OCI-LY1 (cell line): ENCODE measurements around the gene PLA2G15.

Experiments
- H2AFZ ChIP-seq: fragments of 200-600 bp; sonication (generic), shearing (Covaris generic); 2 replicates; pipeline ENCODE4 v1.6.0; 2014; ENCODE audit warnings: antibody characterized with exemption, mild to moderate bottlenecking, low read length
- H3F3A ChIP-seq: fragments of 200-600 bp; sonication (generic), shearing (Covaris generic); 2 replicates; pipeline ENCODE4 v1.6.0; 2014; ENCODE audit warnings: mild to moderate bottlenecking, antibody characterized with exemption, low read length, moderate library complexity; ENCODE audit not compliant: insufficient read depth
- H3K27ac ChIP-seq: fragments of 200-600 bp; sonication (generic); 2 replicates; pipeline ENCODE4 v1.5.1; 2014; ENCODE audit warnings: low read length, mixed run types, mild to moderate bottlenecking, low read depth; ENCODE audit not compliant: poor library complexity, severe bottlenecking
- H3K27me3 ChIP-seq: fragments of 200-600 bp; sonication (generic); 2 replicates; pipeline ENCODE4 v1.6.0; 2014; ENCODE audit warnings: antibody characterized with exemption, mild to moderate bottlenecking, low read length, moderate library complexity; ENCODE audit not compliant: insufficient read depth
- H3K36me3 ChIP-seq: fragments of 200-600 bp; sonication (generic); 2 replicates; pipeline ENCODE4 v1.6.1; 2014; ENCODE audit warnings: mild to moderate bottlenecking, antibody characterized with exemption, low read length, moderate library complexity, mixed read lengths; ENCODE audit not compliant: insufficient read depth
- H3K4me1 ChIP-seq: fragments of 200-600 bp; sonication (generic); 2 replicates; pipeline ENCODE4 v1.5.1; 2014; ENCODE audit warnings: mild to moderate bottlenecking, low read length, moderate library complexity; ENCODE audit not compliant: insufficient read depth, severe bottlenecking
- H3K4me2 ChIP-seq: fragments of 200-600 bp; sonication (generic), shearing (Covaris generic); 2 replicates; pipeline ENCODE4 v1.6.1; 2014; ENCODE audit warnings: low read length
- H3K4me3 ChIP-seq: fragments of 200-600 bp; sonication (generic); 2 replicates; pipeline ENCODE4 v1.5.1; 2014; ENCODE audit warnings: low read length, low read depth, mild to moderate bottlenecking, mixed read lengths; ENCODE audit not compliant: poor library complexity, severe bottlenecking
- H3K79me2 ChIP-seq: fragments of 200-600 bp; shearing (Covaris generic); 2 replicates; pipeline ENCODE4 v1.6.1; 2016; ENCODE audit warnings: mixed run types, low read length, mixed read lengths; ENCODE audit not compliant: insufficient read depth
- H3K9ac ChIP-seq: fragments of 200-600 bp; sonication (generic), shearing (Covaris generic); 2 replicates; pipeline ENCODE4 v1.6.1; 2014; ENCODE audit warnings: mild to moderate bottlenecking, low read length, mixed read lengths
- H3K9me2 ChIP-seq: fragments of 200-600 bp; sonication (generic), shearing (Covaris generic); 2 replicates; pipeline ENCODE4 v1.6.1; 2014; ENCODE audit warnings: low read depth, mild to moderate bottlenecking, low read length, mixed read lengths
- H3K9me3 ChIP-seq: fragments of 200-600 bp; shearing (Covaris generic); 2 replicates; pipeline ENCODE4 v1.6.1; 2014; ENCODE audit warnings: low read length, mixed read lengths
- H4K20me1 ChIP-seq: fragments of 200-600 bp; sonication (generic), shearing (Covaris generic); 2 replicates; pipeline ENCODE4 v1.6.0; 2016; ENCODE audit warnings: mild to moderate bottlenecking, low read length; ENCODE audit not compliant: insufficient read depth
- EZH2 ChIP-seq: fragments of 200-600 bp; sonication (generic), shearing (Covaris generic); IDR thresholded peaks from 2 replicates; pipeline ENCODE4 v1.8.0; 2017; ENCODE audit warnings: borderline replicate concordance, mixed run types, mild to moderate bottlenecking, antibody characterized with exemption, low read length, moderate library complexity, mixed read lengths
- TF ChIP-seq, protein P1 (sequence below): fragments of 200-600 bp; sonication (generic), shearing (Covaris generic); IDR thresholded peaks from 2 replicates; pipeline ENCODE4 v1.5.1; 2017; ENCODE audit warnings: mild to moderate bottlenecking, antibody characterized with exemption, low read length, moderate library complexity, mixed read lengths

The PLA2G15 gene

GRCh38 chr16:68237243-68238028, 7.7 kb upstream of the PLA2G15 start:
- no peak overlapping the region for H2AFZ ChIP-seq
- no peaks in the 10 kb centered on the region for H4K20me1 ChIP-seq
- peaks cover 36% of the 10 kb centered on the region for H3K4me1 ChIP-seq
- H3K9me3 ChIP-seq = no peaks in the 10 kb centered on the region
- H3K9ac ChIP-seq = peak overlapping the region; percentile 81
- no peaks in the 10 kb centered on the region for H3K36me3 ChIP-seq
- no peaks in the 10 kb centered on the region for H3K27me3 ChIP-seq
- H3K79me2 ChIP-seq = no peaks in the 10 kb centered on the region
- TF ChIP-seq, protein P1, sequence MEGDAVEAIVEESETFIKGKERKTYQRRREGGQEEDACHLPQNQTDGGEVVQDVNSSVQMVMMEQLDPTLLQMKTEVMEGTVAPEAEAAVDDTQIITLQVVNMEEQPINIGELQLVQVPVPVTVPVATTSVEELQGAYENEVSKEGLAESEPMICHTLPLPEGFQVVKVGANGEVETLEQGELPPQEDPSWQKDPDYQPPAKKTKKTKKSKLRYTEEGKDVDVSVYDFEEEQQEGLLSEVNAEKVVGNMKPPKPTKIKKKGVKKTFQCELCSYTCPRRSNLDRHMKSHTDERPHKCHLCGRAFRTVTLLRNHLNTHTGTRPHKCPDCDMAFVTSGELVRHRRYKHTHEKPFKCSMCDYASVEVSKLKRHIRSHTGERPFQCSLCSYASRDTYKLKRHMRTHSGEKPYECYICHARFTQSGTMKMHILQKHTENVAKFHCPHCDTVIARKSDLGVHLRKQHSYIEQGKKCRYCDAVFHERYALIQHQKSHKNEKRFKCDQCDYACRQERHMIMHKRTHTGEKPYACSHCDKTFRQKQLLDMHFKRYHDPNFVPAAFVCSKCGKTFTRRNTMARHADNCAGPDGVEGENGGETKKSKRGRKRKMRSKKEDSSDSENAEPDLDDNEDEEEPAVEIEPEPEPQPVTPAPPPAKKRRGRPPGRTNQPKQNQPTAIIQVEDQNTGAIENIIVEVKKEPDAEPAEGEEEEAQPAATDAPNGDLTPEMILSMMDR = no peak
- H3K4me3 ChIP-seq = peak overlapping the region; percentile 78
- H3K27ac ChIP-seq = peak overlapping the region; percentile 71
- H3K9me2 ChIP-seq = no peaks in the 10 kb centered on the region
- H3F3A ChIP-seq = no peaks in the 10 kb centered on the region
- H3K4me2 ChIP-seq = peak overlapping the region; percentile 92

GRCh38 chr16:68238029-68238345, 7.2 kb upstream of the PLA2G15 start:
- peak overlapping the region; percentile 78 for H3K4me3 ChIP-seq
- peaks cover 36% of the 10 kb centered on the region for H3K4me1 ChIP-seq
- H3K27me3 ChIP-seq = no peaks in the 10 kb centered on the region
- TF ChIP-seq, protein P1 = no peak
- no peak for TF ChIP-seq EZH2
- H3K79me2 ChIP-seq = no peaks in the 10 kb centered on the region
- no peaks in the 10 kb centered on the region for H4K20me1 ChIP-seq
- H3K9me3 ChIP-seq = no peaks in the 10 kb centered on the region
- H3F3A ChIP-seq = no peaks in the 10 kb centered on the region
- peak overlapping the region; percentile 71 for H3K9ac ChIP-seq
- peak overlapping the region; percentile 92 for H3K4me2 ChIP-seq
- no peaks in the 10 kb centered on the region for H3K9me2 ChIP-seq
- H3K27ac ChIP-seq = peak overlapping the region; percentile 58
- H2AFZ ChIP-seq = no peak overlapping the region
- H3K36me3 ChIP-seq = no peaks in the 10 kb centered on the region

DNA sequence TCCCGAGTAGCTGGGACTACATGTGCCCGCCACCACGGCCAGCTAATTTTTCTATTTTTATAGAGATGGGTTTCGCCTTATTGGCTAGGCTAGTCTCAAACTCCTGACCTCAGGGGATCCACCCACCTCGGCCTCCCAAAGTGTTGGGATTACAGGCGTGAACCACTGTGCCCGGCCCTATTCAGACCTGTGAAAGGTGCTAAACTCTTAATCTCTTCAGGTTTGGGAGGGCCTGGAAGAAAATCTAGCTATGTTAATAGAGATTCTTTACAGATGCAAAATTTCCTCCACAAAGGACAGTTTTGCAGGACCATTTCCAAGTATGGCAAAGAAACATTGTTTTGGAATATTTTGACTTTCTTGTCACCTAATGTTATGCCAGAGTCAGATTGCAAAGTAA, 3.1 kb upstream of the PLA2G15 start:
- Histone ChIP-seq H3K4me3 (no peak overlapping the region), H3K27me3 (no peaks in the 10 kb centered on the region), H3K9me3 (no peaks in the 10 kb centered on the region), H3K27ac (no peak overlapping the region), H3K9ac (no peak overlapping the region), H3K79me2 (no peaks in the 10 kb centered on the region), H3K9me2 (no peaks in the 10 kb centered on the region), H3F3A (no peaks in the 10 kb centered on the region), H4K20me1 (no peaks in the 10 kb centered on the region), H2AFZ (no peak overlapping the region), H3K4me1 (peaks cover 34% of the 10 kb centered on the region), H3K36me3 (no peaks in the 10 kb centered on the region), H3K4me2 (no peak overlapping the region)
- TF ChIP-seq, protein P1 = no peak
- TF ChIP-seq EZH2 = no peak
